Activated CD8-positive, alpha-beta memory T cell treated with anti-CD3 and anti-CD28 coated beads, Interleukin-2, amount 50 U/mL, for 4 hours (primary cell): Measurements from ENCODE around the gene UNC13C.

Source experiments
- DNase-seq: peaks from one replicate; pipeline ENCODE4 v3.0.0-alpha.2; 2020

UNC13C gene

DNA sequence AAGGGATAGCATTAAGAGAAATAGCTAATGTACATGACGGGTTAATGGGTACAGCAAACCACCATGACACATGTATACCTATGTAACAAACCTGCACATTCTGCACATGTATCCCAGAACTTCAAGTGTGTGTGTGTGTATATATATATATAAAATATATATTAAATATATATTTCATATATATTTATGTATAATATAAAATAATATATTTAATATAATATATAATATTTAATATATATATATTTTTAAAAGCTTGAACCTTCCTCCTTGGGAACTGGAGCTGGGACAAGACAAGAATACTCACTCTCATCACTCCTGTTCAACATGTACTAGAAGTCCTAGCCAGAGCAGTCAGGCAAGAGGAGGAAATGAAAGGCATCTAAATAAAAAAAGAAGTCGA lies 149.3 kb downstream of the UNC13C start:
- no peak for DNase-seq

DNA sequence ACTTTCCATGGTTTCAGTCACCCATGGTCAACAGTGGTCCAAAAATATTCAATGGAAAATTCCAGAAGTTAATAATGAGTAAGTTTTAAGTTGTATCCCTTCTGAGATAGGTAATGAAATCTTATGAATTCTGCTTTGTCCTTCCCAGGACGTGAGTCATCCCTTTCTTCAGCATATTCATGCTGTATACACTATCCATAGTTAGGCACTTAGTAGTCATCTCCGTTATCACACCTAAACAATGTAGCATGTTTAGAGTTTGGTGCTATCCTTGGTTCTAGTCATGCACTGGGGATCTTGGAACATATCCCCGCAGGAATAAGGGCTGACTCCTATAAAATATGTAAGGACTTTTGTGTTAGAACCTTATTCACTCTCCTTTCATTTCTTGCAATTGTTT lies 153.2 kb downstream of the UNC13C start:
- DNase-seq = no peak

DNA sequence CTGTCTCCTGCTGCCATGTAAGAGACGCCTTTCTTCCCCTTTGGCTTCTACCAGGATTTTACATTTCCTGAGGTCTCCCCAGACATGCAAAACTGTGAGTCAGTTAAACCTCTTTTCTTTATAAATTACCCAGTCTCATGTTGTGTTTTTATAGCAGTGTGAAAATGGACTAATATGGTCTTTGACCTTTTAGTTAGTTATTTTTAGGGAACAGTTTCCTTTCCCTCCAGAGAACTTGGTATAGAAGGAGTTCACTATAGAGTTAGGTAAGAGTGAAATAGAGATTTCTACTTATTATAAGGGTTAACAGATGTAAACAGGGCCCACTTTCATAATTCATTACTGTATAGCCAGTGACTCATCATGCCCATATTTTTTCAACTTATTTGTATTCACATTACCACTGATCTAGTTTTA lies 170.9 kb downstream of the UNC13C start:
- DNase-seq = no peak

DNA sequence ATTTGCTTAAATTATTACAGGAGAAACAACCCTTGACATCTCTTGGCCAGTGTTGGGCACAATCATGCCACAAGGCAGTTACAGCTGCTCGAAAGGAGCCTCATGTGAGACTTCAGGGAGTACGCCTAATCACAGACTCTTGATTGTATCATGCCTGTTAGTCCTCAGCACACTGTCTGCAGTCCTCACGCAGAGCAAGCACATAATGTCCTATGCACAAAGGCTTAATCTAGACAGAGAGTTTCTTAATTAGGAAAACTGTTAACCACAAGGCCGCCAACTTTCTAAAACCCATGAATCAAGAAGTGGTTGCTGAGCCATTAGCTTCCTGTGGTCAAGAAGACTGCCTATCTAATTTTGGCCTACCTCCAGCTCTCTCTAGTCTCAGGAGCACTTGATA lies 172.0 kb downstream of the UNC13C start:
- DNase-seq = no peak

DNA sequence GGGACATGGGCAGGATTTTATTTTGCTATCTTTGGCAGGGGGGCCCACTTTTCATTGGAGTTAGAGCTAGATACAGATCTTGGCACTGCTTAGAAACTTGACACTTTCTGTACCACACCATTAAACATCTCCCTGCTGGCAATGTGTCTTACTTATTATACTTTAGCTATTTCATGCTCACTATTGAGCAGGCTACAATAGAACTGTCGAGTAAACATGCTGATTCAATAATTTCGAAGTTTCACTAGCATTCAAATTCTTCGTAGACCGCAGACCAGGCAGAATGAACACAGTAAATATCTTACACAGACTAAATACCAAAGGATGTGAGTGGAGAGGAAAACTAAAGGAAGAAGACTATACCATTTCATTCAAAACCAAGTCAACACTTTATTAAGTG lies 180.8 kb downstream of the UNC13C start:
- no peak for DNase-seq

DNA sequence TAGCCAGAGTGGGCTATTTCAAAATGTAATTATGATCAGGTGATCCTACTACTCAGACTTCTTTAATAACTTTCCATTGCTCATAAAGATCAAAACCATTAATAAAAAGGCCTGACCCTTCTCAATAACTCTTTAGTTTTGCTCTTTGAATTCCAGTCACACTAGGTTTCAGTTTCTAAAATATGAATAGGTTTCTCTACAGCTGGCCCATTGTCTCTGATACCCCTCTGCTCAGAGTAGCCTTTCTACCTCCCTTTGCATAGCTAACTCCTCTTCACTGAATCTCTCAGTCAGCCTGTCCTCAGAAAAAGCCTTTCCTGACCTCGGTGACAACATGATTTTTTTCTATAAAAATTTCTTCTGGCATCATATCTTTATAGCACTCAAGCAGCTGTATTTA lies 209.1 kb downstream of the UNC13C start:
- no peak for DNase-seq

DNA sequence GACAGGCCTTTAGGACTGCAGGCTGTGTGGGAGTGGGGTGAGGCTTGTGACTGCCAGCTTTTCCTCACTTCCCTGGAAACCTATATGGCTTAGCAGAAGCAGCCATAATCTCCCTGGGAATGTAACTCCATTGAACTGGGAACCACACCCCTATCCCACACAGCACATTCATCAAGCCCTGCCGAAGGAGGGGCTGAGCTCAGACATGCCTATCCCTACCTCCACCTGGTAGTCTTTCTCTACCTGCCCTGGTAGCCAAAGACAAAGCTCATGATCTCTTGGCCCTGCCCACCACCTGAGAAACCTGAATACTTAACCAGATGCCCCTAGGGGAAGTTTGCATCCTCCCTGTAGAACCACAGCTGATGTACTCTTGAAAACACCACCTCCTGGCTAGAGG lies 219.8 kb downstream of the UNC13C start:
- no peak for DNase-seq

DNA sequence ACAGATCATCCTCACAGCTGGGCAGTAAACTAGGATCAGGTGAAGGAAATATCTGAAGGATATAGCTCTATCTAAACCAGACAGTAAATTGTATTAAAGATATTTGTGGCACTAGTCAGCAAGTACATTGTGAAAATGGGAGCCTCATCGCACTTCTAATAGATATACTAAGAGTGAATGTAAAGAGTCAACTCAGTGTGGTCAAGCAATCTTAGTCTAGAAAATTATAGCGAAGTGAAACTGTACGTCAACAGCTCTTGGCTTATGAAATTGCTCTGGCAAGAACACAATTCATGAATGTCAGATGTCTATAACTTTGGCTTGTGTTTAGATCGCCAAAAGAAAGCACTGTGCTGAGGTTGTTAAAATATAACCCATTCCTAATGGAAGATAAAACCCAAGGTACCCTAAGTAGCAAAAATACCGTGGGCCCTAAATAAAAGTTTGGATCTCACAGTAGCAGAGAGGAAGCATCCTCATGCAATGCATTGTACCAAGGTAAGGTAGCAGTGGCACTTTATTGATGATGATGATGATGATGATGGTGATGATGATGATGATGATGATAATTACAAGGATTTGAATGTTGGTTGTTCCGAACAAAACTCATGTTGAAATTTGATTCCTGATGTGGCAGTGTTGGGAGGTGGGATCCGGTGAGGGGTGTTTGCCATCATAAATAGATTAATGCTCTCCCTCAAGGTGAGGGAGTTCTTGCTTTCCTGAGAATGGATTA lies 228.5 kb downstream of the UNC13C start:
- no peak for DNase-seq

DNA sequence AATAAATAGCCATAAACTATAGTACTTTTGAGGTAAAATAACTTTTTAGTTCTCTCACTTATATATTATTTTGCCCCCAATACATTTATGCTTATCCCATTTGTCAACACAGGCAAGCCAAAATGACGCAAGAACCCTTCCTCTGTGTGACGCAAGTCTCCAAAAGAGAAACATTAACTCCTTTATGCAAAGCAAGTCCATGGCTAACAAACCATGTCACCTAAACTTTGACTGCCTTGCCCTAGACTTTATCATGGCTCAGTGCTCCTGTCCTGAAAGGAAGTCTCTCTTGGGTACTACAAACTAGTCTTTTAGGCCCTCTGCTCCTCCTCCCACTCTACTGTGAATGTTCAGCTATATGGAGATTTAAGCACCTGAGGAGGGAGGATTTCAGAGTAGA lies 230.5 kb downstream of the UNC13C start:
- DNase-seq = no peak

DNA sequence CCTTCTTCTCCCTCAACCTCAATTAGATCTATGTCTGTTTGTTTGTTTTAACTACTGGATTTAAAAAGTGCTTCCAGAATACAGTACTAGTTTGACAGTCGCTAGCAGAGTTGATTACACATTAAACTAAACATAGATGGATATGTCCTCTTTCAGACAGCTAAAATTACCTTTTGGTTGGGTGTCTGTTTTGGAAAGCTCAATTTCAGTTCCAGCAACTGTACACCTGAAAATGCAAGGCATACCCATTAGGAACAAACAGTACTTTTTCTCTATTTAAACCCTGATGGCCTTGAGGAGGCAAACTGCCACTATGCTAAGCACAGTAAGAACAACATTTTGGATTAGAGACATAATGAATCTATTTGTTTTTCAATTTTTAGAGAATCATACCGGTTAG lies 234.4 kb downstream of the UNC13C start:
- no peak for DNase-seq

DNA sequence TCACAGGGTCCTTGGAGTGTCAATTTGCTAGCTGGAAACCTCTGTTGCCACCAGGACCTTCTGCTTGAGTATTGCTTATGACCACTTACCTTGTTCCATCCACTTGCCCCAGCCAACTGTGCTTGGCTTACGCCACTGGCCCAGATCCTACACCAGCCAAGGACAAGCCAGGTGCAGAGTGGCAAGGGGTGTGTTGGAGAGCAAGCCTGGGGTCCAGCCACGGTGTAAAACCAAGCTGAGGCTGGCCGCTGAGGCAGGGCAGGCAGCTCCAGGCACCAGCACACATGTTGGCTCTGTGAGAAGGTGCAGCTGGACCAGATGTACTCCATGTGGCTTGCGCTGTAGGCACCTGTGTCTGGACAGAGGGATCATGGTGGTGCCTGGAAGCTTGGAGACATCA lies 248.2 kb downstream of the UNC13C start:
- no peak for DNase-seq

DNA sequence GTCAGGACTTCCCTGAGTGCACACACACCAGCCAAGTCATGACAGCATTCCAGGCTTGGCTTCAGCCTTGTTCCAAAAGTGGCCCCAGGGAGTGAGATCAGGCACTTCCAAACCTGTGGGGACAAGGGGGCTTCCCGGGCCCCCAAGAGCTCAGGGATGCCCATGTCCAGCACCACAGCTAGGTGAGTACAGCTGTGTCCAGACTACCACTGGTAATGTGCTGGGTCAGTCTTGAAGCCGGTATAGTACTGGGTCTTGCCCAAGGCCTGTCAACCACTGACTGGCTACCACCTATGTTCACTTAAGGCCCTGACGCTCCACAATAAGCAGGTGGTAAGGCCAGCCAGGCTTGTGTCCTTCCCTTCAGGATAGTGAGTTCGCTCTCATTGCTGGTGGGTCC lies 249.3 kb downstream of the UNC13C start:
- no peak for DNase-seq

DNA sequence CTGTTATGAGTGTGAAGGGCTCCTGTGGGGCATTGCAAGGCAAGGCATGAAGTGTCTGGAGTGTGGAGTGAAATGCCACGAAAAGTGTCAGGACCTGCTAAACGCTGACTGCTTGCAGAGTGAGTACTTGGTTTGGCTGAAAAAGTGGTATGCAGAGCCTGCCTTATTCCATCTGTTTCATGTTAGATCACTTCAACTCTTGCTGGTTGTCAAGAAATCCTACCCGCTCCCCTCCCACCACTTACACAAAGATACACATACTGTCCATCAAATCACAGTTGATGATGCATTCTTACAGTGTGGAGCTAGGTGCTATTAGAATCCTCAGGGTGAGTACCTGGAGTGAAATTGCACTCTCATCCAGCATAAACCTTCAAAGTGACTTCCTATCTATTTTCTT lies 272.1 kb downstream of the UNC13C start:
- DNase-seq = no peak

DNA sequence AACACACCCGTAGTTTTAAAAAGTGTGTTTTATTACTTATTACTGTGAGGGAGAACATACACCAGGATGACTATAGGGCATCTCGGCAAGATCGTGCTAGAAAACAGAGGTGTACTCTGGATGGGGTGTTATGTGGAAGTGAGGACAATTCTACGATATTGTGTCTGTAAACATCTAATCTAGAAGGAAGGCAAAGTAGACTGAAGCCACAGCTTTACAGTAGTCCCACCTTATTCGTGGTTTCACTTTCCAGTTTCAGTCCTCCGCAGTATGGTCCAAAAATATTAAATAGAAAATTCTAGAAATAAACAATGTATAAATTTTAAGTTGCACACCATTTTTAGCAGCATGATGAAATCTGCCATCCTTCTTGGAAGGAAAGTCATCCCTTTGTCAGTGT lies 277.9 kb downstream of the UNC13C start:
- no peak for DNase-seq

DNA sequence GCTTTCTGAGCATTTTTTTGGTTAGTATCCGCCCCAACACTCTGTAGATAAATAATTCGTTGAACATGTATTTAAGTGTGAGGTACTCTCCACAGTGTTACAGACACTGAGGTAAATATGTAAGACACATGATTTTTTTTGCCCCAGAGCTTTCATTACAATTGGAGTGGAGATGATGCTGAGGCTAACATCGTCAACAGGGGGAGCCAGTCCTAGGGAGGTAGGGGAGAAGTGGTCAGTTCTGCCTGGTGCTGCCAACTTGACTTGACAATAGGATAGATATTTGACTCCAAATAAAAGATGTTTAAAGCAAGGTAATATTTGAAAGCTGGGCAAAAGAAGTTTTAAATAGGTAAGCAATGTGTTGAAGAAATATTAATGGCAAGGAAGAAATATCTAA lies 295.7 kb downstream of the UNC13C start:
- DNase-seq = no peak

DNA sequence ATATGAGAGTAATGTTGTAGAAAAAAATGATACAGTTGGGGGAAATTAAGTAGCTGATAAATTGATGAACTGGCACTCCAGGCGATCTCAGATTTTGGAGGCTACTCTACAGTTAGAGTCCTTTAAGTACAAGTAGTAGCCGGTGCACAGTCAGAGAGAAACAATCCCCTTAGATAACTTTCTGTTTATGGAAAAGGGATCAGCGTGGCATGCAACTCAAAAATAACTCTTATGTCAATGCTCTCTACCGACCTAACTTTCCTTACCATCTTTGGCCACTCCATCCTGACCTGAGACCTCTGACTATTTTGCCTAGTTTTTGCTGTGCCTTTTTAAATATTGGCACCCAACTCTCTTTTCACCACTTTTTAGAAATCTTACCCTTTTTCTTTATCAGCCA lies 299.6 kb downstream of the UNC13C start:
- DNase-seq = no peak

DNA sequence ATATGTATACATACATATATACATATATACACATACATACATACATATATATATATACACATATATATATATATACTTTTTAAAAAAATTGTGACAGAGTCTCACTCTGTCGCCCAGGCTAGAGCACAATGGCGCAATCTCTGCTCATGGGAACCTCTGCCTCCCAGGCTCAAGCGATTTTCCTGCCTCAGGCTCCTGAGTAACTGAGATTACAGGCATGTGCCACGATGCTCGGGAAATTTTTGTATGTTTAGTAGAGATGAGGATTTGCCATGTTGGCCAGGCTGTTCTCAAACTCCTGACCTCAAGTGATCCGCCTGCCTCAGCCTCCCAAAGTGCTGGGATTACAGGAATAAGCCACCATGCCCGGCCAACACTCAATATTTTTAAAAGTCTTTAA lies 302.5 kb downstream of the UNC13C start:
- DNase-seq = no peak

DNA sequence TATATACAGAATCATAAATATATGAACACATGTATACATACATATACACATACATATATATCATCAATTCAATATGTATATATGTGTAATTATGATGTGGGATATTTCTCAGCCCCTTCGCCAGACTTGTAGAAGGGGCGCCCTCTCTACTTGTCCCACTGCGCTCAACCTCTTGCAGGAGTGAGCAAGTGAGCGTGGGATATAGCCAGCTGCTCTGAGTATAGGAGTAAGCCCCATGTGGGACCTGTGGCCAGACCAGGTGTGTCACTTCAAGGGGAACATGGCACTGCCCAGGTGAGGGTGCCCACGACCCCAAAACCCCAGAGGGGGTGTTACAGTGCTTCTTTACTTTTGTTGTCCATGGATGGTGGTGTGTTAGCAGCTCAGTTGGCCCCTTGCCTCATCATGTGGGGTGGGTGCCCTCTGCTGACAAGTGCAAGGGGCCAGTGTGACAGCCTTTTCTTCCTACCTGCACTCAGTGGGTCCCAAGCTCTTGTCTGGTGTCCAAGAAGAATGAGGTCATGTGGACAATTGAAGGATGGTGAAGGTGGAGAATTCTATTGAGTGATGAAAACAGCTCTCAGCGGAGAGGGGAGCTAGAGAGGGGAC lies 304.1 kb downstream of the UNC13C start:
- no peak for DNase-seq

DNA sequence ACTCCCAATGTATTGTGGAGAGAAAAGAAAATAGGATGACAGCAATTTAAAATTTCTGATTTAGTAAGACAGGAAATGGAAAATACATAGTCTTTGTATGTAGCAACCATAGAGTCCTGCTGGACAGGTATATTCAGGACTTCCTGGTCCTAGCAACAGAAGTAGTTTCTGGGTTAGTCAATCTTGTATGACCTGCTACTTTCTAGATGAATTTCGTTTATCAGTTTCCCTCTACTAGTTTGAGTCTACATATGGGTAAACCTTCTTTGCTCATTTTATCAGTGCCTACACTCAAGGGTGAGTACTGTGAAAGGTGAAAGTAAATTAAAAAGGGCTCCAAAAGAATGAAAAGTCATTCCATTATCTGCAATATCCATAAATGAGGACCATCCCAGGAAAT lies 309.8 kb downstream of the UNC13C start:
- no peak for DNase-seq

DNA sequence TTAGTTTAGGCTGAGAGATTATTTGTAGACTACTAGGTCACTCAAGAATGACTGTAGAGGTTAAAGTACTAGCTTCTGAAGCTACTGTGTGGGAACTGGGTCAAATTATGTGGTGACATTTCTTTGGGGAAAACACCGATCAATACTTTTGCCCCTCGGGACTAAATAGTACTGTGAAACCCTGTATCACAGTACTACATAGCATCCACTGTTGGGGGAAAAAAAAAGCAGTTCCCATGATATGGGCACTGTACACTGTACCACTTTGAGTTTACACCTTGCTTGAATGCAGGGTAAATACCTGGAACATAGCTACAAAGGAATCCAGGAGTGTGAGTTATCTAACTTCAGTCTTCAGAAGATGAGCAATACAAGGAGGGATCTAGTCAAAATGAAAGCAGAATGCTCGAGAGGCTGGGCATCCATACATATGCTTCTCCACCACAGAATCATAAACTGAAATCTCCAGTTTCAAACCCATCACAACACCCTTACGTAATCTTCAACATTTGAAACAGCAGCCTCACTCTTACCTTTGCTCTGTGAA lies 311.4 kb downstream of the UNC13C start:
- DNase-seq = no peak

DNA sequence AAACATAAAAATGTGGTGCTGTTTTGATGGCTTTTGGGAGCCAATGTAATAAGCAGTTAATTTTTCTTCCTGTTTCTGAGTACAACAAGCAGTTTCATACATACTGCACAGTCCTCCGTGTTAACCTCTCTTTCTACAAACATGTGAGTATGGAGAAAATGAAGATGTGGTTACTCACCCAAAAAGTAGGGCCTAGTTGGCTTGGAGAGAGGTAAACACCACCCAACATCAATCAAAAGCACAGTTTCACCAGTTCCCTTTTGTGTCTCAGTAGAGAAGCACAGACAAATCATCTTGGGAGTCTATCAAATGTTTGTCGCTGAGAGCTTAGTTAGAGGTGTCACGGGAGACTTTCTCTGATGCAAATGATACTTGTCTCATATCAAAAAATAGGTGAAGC lies 320.2 kb downstream of the UNC13C start:
- DNase-seq = no peak

DNA sequence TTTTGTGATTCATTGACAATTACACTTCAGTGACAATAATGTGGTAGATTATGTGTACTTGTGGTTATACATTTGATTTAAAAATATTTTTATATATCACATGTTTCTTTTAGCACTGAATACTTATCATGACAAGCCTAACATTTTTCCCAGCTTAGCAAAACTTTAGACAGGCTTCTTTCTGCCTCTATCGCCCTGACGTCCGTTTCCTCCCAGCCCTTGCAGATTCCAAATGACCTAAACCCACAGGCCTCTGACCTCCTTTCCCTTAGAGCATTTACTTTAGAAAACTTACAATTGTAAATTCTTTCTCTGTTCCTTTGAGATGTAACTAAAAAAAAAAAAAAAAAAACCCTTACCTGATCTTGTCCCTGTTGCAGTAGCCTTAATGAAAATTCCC lies 326.1 kb downstream of the UNC13C start:
- no peak for DNase-seq

DNA sequence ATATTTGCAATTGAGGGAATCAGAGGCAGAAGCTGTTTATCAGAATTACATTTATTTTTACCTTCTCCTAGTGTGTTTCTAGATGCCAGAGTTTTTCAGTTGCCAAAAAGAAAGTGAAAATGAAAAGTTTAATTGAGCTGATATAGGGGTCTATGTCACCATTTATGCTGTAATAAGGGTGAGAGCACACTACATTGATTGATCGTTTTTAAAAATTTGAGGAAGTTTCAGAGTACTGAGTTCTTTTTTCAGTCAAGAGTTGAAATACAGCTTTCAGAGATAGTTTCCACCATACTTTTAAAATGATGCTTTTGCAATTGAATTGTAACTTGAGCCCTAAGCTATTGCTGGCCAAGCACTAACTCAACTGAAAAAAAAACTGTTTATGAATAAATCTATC lies 326.9 kb downstream of the UNC13C start:
- no peak for DNase-seq

DNA sequence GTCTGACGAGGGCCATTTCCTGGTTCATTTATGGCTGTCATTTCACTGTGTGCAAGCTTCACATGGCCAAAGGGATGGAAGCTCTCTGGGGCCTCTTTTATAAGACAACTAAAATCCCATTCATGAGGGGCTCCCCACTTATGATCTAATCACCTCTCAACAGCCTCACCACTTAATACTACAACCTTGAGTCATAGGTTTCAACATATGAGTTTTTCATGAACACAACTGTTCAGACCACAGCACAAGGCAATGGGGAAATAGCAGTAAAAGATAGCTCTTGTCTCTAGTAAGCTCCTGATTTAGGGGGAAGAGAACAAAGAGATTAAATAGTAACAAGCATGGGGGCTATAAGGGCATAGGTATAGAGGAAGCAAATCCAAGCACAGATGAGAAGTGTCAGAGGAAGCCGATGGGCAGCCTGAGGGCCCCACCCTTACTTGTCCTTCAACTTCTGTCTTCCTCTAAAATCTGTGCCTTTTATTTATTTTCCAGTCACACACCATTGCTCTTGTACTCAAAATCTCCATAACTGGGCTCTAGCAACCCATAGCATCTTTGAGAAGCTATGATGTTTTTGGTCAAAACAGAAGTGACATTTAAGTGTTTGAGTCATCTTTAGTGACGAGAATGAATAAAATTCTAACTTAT lies 329.1 kb downstream of the UNC13C start:
- no peak for DNase-seq
